ENCODE data around the gene NUBP2.

- TF ChIP-seq, protein P1, sequence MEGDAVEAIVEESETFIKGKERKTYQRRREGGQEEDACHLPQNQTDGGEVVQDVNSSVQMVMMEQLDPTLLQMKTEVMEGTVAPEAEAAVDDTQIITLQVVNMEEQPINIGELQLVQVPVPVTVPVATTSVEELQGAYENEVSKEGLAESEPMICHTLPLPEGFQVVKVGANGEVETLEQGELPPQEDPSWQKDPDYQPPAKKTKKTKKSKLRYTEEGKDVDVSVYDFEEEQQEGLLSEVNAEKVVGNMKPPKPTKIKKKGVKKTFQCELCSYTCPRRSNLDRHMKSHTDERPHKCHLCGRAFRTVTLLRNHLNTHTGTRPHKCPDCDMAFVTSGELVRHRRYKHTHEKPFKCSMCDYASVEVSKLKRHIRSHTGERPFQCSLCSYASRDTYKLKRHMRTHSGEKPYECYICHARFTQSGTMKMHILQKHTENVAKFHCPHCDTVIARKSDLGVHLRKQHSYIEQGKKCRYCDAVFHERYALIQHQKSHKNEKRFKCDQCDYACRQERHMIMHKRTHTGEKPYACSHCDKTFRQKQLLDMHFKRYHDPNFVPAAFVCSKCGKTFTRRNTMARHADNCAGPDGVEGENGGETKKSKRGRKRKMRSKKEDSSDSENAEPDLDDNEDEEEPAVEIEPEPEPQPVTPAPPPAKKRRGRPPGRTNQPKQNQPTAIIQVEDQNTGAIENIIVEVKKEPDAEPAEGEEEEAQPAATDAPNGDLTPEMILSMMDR (conservative IDR thresholded peaks at IDR 0.05; ENCODE audit: low read depth, low read length), result no peak
- no peak for TF ChIP-seq EZH2 (IDR thresholded peaks at IDR 0.05; ENCODE audit: borderline replicate concordance, low read depth, low read length, poor library complexity, severe bottlenecking)
These were observed 5.2 kb upstream of the NUBP2 start for GRCh38 chr16:1777375-1778199.
